ENCODE data around the gene ACTN2.

The ACTN2 gene

DNA sequence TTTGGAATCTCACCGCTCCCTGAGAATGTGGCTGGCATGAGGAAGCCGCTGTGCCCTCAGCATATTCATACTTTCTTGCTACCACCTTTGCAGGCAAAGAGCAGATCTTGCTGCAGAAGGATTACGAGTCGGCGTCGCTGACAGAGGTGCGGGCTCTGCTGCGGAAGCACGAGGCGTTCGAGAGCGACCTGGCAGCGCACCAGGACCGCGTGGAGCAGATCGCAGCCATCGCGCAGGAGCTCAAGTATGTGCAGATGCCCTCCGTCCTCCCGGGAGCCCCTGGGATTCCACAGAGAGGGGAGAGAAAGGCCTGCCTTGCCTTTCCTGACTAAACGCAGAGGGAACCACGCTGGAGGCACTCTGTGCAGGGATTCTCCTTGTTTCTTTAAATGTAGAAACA lies 58.2 kb downstream of the ACTN2 start:
- DNase-seq, result no peak

GRCh38 chr1:236746785-236747184 lies 60.5 kb downstream of the ACTN2 start:
- no peak for DNase-seq

GRCh38 chr1:236747311-236747985 lies 61.1 kb downstream of the ACTN2 start:
- DNase-seq, result no peak

DNA sequence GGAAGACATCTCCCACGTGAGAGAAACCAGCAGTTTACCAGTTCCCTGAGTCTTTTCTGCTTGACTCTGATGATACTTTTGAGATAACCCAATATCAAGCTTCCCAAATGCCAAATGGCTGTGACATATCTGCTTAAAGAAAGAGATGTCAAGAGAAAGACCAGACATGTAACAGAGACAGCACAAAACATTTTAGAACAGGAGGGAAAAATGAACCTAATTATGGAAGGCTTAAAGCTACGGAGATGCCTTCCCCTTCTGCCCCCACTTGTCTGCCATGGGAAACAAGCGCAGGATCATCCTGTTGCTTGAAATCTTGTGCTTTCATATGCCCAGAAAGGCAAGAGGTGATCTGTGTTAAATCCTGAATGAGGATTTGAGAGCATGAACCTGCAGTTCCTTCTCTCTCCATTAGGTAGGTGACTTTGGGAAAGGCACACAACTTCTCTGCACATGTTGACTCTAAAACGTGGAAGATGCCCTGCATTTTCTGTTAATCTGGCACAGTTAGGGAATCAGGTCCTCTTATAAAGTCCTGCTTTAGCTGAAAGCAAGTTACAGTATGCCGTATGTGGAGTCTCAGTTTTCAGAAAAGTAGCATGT lies 62.1 kb downstream of the ACTN2 start:
- DNase-seq, result no peak

GRCh38 chr1:236750928-236751327 lies 64.6 kb downstream of the ACTN2 start:
- DNase-seq, result no peak

DNA sequence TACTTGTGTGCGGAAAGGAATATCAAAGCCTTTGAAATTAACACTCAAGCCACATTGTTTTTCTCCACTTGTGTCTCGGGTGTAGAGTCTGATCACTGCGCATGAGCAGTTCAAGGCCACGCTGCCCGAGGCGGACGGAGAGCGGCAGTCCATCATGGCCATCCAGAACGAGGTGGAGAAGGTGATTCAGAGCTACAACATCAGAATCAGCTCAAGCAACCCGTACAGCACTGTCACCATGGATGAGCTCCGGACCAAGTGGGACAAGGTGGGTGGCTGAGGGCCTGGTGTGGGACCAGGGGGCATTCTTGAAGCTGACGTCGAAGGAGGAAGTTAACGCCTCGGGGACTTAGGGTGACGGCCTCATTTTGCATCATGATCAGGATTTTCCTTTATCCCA lies 65.1 kb downstream of the ACTN2 start:
- DNase-seq, result no peak

DNA sequence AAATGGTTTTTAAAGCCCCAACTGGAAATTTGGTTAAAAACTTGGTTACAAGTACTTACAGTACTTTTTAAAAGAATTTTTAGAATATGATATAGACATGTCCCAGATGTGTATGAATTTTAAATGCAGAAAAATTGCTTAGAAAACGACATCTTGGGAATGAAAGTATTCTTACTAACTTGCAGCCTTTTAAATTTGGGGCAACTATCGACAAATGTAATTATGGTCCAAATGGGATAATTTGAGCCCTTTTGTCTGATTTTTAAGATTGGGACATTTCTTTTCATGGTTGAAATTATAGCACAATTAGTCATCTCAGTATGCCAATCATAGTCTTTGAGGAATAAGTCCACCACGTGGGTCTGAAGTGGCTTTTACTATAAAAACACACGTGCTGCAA lies 65.6 kb downstream of the ACTN2 start:
- DNase-seq, result no peak

DNA sequence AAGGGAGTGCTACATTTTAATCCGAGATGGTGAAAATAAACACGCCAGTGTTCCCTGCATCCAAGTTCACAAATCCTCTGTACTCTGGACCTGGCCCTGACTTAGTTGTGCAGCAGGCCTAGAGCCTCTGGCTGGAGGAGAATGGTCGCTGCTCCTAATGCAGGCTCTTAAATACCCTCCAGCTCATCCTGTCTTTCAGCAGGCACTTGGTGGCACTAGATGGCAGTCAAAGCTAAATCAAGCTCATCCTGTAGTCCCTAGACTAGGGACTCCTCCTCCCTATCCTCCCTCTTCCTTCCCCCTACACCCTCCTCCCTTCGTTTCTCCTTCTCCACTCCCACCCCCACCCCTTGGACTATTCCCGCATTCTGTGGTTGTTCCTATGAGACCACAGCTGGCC lies 67.2 kb downstream of the ACTN2 start:
- DNase-seq, result peak in 1 of 3 donors; percentile 21

DNA sequence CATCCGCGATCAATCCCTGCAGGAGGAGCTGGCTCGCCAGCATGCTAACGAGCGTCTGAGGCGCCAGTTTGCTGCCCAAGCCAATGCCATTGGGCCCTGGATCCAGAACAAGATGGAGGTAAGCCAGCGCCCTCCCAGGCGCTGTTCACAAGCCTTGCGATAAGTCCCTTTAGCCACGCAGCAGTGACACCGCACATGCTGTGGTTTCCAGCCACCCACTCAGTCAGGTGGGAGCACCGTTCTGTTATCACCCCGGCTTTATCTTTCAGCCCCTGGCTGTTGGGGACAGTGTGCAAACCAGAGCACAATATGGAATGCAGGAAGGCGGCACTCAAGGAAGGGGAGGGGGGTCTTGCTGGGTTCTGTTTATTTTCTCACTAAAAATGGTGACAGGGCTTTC lies 67.7 kb downstream of the ACTN2 start:
- DNase-seq, result no peak

- no peak for DNase-seq
These were observed 68.4 kb downstream of the ACTN2 start for GRCh38 chr1:236754525-236755210.

GRCh38 chr1:236757640-236758039 lies 71.3 kb downstream of the ACTN2 start:
- DNase-seq, result no peak

- peak; percentile 73 to 80 (median 80) for DNase-seq
These were observed 73.1 kb downstream of the ACTN2 start for GRCh38 chr1:236759252-236759859.

DNA sequence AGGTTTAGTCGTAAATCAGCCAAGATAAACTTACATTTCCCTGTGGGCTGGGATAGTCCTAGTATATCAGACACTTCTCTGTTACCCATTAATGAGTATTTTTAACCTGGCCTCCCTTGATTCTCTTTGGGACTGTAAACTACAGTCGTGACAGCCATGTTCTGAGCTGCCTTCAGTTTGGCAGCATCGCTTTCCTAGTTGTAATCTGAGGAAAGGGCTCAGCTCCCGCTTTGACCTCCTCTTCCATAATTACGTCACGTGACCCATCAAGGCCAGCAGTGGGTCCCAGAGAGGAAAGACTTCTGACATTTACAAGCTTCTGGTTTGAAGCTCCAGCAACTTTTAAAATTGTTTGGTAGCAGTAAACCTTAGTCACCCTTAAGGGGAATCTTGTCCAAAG lies 74.2 kb downstream of the ACTN2 start:
- DNase-seq, result no peak

DNA sequence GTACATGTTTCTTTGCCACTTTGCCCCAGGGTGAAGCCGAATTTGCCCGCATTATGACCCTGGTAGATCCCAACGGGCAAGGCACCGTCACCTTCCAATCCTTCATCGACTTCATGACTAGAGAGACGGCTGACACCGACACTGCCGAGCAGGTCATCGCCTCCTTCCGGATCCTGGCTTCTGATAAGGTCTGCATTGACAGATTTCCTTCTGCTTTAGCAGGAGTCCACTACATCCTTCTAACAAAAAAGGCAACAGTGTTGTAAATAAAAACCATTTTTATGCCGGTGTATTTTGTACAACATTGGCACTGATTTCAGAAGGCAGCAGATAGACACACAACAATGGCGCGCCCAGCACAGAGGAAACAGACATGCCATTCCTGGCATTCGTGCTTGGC lies 74.7 kb downstream of the ACTN2 start:
- DNase-seq, result no peak

GRCh38 chr1:236761397-236762132 lies 75.3 kb downstream of the ACTN2 start:
- no peak for DNase-seq

DNA sequence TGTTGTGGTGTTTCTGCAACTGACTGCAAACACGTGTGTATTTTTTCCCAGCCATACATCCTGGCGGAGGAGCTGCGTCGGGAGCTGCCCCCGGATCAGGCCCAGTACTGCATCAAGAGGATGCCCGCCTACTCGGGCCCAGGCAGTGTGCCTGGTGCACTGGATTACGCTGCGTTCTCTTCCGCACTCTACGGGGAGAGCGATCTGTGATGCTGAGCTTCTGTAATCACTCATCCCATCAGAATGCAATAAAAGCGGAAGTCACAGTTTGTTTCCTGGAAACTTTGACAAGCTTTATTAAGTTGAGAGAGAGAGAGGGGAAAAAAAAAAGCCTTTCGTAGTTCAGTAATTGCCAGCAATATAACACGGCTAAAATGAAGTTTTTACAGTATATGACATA lies 76.1 kb downstream of the ACTN2 start:
- peak; percentile 26 to 68 (median 38) for DNase-seq

- no peak for DNase-seq
These were observed 79.5 kb downstream of the ACTN2 start for GRCh38 chr1:236765831-236766230.

GRCh38 chr1:236766506-236766905 lies 80.2 kb downstream of the ACTN2 start:
- DNase-seq, result no peak

GRCh38 chr1:236767276-236767675 lies 81.0 kb downstream of the ACTN2 start:
- no peak for DNase-seq

- DNase-seq, result no peak
These were observed 82.3 kb downstream of the ACTN2 start for GRCh38 chr1:236768601-236769000.

- no peak for DNase-seq
These were observed 87.6 kb downstream of the ACTN2 start for GRCh38 chr1:236773919-236774318.

- DNase-seq, result no peak
These were observed 88.6 kb downstream of the ACTN2 start for GRCh38 chr1:236774926-236775325.

GRCh38 chr1:236779312-236779711 lies 93.0 kb downstream of the ACTN2 start:
- DNase-seq, result no peak
